Neural cell (in vitro differentiated cells): ENCODE data around the gene TRAPPC10.

Source experiments
- CTCF ChIP-seq: fragments of 450-650 bp; IDR thresholded peaks from 2 replicates; pipeline ENCODE4 v1.5.1; 2014; ENCODE audit warnings: antibody characterized with exemption, mild to moderate bottlenecking, moderate library complexity; ENCODE audit not compliant: poor library complexity, severe bottlenecking
- EP300 ChIP-seq: fragments of 450-650 bp; conservative IDR thresholded peaks from 2 replicates; pipeline ENCODE4 v1.6.1; 2014; ENCODE audit warnings: antibody characterized with exemption, mild to moderate bottlenecking, moderate library complexity; ENCODE audit not compliant: poor library complexity, severe bottlenecking
- EZH2 ChIP-seq: fragments of 200-600, 300-800 bp; shearing (Covaris generic), sonication (generic); IDR thresholded peaks from 2 replicates; pipeline ENCODE4 v1.6.1; 2014; ENCODE audit warnings: antibody characterized with exemption, low read length, borderline replicate concordance, mild to moderate bottlenecking; ENCODE audit not compliant: insufficient read depth, poor library complexity, severe bottlenecking
- MXI1 ChIP-seq: fragments of 450-650 bp; conservative IDR thresholded peaks from 2 replicates; pipeline ENCODE4 v1.6.1; 2014; ENCODE audit warnings: antibody characterized with exemption, mild to moderate bottlenecking; ENCODE audit not compliant: poor library complexity, severe bottlenecking
- POLR2AphosphoS5 ChIP-seq: IDR thresholded peaks from 2 replicates; pipeline ENCODE4 v1.6.1; 2012
- RAD21 ChIP-seq: fragments of 450-650 bp; conservative IDR thresholded peaks from 2 replicates; pipeline ENCODE4 v1.6.1; 2014; ENCODE audit warnings: antibody characterized with exemption, mild to moderate bottlenecking, moderate library complexity
- REST ChIP-seq: IDR thresholded peaks from 2 replicates; pipeline ENCODE4 v1.6.1; 2012; ENCODE audit warnings: borderline replicate concordance
- SMC3 ChIP-seq: fragments of 450-650 bp; conservative IDR thresholded peaks from 2 replicates; pipeline ENCODE4 v1.6.1; 2014; ENCODE audit warnings: antibody characterized with exemption, mild to moderate bottlenecking, moderate library complexity; ENCODE audit not compliant: poor library complexity
- TAF1 ChIP-seq: IDR thresholded peaks from 2 replicates; pipeline ENCODE4 v1.6.1; 2012; ENCODE audit warnings: low read depth

GRCh38 chr21:44058652-44058964 is 46.5 kb downstream of the TRAPPC10 start:
- TF ChIP-seq CTCF (no peak), SMC3 (no peak), POLR2AphosphoS5 (no peak), EZH2 (no peak), REST (no peak), RAD21 (no peak), EP300 (no peak), MXI1 (no peak), TAF1 (no peak)
